ENCODE results near the gene PHYKPL. TPM values are rescaled to one million over a fixed set of nuclear protein-coding genes. Genes with fewer than 3 reads are reported as not detected.

Gene PHYKPL
- total RNA-seq, 2 donors from 2014 or later, result 43.4 to 135 TPM

DNA sequence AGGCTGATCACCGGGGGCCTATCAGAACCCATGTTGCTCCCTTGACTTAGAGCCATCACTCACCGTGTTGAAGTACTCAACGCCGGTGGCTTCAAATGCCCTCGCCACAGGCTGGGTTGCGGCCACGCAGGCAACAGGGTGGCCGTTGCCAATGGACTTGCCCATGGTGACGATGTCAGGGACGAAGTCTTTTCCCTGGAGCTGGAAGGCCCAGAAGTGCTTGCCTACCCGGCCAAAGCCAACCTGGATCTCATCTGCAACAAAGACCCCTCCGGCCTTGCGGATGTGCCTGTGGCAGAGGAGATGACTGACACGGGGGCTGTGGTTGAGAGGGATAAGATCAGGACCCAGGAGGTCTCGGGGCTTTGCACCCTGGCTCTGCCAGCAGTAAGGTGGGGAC lies 10.3 kb downstream of the PHYKPL start:
- peaks cover 0 to 1% of the 10 kb centered on the region in 2 donors for H3K36me3 ChIP-seq
- 92% methylated on average over 15 of the region's 15 CpGs for WGBS
- TF ChIP-seq POLR2A (IDR thresholded peaks at IDR 0.05), result no peak
- TF ChIP-seq, protein P1, sequence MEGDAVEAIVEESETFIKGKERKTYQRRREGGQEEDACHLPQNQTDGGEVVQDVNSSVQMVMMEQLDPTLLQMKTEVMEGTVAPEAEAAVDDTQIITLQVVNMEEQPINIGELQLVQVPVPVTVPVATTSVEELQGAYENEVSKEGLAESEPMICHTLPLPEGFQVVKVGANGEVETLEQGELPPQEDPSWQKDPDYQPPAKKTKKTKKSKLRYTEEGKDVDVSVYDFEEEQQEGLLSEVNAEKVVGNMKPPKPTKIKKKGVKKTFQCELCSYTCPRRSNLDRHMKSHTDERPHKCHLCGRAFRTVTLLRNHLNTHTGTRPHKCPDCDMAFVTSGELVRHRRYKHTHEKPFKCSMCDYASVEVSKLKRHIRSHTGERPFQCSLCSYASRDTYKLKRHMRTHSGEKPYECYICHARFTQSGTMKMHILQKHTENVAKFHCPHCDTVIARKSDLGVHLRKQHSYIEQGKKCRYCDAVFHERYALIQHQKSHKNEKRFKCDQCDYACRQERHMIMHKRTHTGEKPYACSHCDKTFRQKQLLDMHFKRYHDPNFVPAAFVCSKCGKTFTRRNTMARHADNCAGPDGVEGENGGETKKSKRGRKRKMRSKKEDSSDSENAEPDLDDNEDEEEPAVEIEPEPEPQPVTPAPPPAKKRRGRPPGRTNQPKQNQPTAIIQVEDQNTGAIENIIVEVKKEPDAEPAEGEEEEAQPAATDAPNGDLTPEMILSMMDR (IDR thresholded peaks at IDR 0.05), result no peak
- no peak for TF ChIP-seq POLR2AphosphoS5 (IDR thresholded peaks at IDR 0.05)
- no peaks in the 10 kb centered on the region for H3K9me3 ChIP-seq
- no peak overlapping the region for H3K4me3 ChIP-seq
- H3K27ac ChIP-seq, result no peak overlapping the region
- no peaks in the 10 kb centered on the region for H3K27me3 ChIP-seq (replicated peaks; ENCODE audit: insufficient read depth)
- no peak for DNase-seq (ENCODE audit: low spot score)
- no peaks in the 10 kb centered on the region for H3K4me1 ChIP-seq (replicated peaks)
- intact Hi-C loops (cut with DNase I), result no loop called here

DNA sequence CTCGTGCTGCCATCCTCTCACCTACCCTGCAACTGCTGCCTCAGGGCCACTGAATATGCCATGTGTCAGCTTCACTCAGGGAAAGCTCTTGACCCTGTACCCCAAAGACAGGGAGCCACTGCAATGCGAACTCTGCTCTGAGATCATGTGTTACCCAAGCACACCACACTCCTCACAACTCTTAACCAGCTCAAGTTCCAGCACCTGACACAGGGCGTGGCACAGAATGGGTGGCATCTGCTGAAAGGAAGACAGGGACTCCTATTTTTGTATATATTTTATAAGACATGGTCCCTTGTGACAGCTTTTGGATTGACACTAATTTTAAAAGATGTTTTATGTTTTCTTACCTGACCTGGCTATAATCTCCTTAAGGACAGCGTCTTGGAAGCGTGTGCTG lies 10.7 kb downstream of the PHYKPL start:
- 95% methylated on average over 5 of the region's 5 CpGs for WGBS
- H3K36me3 ChIP-seq, result no peaks in the 10 kb centered on the region

DNA sequence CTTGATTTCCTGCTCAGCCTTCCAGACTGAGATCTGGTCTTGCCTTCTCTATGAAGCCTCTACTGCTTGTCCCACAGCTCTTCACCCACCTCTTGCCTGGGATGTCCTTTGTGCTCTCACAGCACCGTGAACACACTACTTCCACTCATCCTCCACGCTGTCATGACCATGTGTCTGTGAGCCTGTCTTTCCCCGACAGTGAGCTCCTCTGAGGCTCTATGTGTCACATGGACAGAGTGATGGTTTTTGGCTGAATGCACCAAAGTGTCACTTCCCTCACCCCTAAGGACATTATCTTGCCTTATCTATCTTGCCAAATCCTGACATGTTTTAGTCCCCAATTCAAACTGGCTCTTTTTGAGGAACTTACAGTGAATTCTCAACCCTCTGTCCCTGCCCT lies 11.3 kb downstream of the PHYKPL start:
- no peaks in the 10 kb centered on the region for H3K9me3 ChIP-seq
- H3K27ac ChIP-seq, result no peak overlapping the region
- H3K4me3 ChIP-seq, result no peak overlapping the region
- DNase-seq (ENCODE audit: low spot score), result no peak
- TF ChIP-seq POLR2AphosphoS5 (IDR thresholded peaks at IDR 0.05) (no peak), POLR2A (IDR thresholded peaks at IDR 0.05) (no peak)
- TF ChIP-seq, protein P1 (IDR thresholded peaks at IDR 0.05), result no peak
- H3K27me3 ChIP-seq (replicated peaks; ENCODE audit: insufficient read depth), result no peaks in the 10 kb centered on the region
- 82% methylated on average over 3 of the region's 3 CpGs for WGBS
- intact Hi-C loops (cut with DNase I), result no loop called here
- H3K4me1 ChIP-seq (replicated peaks), result no peaks in the 10 kb centered on the region
- no peaks in the 10 kb centered on the region for H3K36me3 ChIP-seq

More for the DNA sequence above, 10.7 kb downstream of the PHYKPL start:
- intact Hi-C loops (cut with DNase I), result no loop called here
- Histone ChIP-seq H3K27ac (no peak overlapping the region), H3K27me3 (replicated peaks; ENCODE audit: insufficient read depth) (no peaks in the 10 kb centered on the region), H3K9me3 (no peaks in the 10 kb centered on the region), H3K4me1 (replicated peaks) (no peaks in the 10 kb centered on the region), H3K4me3 (no peak overlapping the region)
- TF ChIP-seq, protein P1 (IDR thresholded peaks at IDR 0.05), result no peak
- TF ChIP-seq POLR2AphosphoS5 (IDR thresholded peaks at IDR 0.05) (no peak), POLR2A (IDR thresholded peaks at IDR 0.05) (no peak)
- no peak for DNase-seq (ENCODE audit: low spot score)

DNA sequence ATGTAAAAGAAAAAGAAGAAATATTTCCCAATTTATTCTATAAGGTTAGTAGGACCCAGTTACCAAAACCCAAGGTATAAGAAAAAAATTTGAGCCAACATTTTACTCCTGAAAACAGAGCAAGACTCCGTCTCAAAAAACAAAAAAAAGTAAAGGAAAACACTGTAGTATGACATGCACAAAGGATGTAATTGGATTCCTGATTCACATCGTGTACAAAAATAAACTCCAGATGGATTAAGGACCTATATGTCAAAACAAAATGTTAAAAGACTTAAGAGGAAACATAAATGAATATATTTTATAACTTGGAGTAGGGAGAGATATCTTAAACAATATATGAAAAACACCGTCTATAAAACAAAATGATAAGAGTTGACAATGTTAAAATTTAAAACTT lies 13.8 kb downstream of the PHYKPL start:
- 70% methylated on average over 3 of the region's 3 CpGs for WGBS
- TF ChIP-seq POLR2A (IDR thresholded peaks at IDR 0.05), result no peak
- no peak for TF ChIP-seq POLR2AphosphoS5 (IDR thresholded peaks at IDR 0.05)
- TF ChIP-seq, protein P1 (IDR thresholded peaks at IDR 0.05), result no peak

DNA sequence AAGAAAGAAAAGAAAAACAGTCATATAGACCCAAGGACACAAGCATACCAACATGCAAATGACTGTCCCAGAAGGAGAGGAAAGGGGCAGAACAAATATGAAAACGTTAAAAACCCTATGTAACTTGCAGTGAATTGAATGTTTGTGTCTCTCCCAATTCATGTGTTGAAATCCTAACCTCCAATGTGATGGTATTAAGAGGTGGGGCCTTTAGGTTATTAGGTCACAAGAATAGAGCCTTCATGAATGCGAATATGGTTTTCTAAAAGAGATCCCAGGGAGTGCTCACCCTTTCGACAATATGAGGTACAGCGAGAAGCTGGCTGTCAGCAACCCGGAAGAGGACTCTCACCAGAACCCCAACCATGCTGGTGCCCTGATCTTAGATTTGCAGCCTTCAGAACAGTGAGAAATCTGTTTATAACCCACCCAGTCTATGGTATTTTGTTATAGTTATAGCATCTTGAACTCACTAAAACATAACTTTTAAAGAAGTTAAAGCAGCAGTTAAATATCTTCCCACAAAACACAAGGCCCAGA lies 14.3 kb downstream of the PHYKPL start:
- H3K4me3 ChIP-seq, result no peak overlapping the region
- no peaks in the 10 kb centered on the region for H3K27me3 ChIP-seq (replicated peaks; ENCODE audit: insufficient read depth)
- no peak overlapping the region for H3K27ac ChIP-seq
- H3K36me3 ChIP-seq, result peaks cover 0 to 8% of the 10 kb centered on the region in 2 donors
- intact Hi-C loops (cut with DNase I), result no loop called here
- H3K9me3 ChIP-seq, result no peaks in the 10 kb centered on the region
- WGBS, result 78% methylated on average over 5 of the region's 5 CpGs
- no peak for DNase-seq (ENCODE audit: low spot score)
- no peak for TF ChIP-seq POLR2AphosphoS5 (IDR thresholded peaks at IDR 0.05)
- TF ChIP-seq, protein P1 (IDR thresholded peaks at IDR 0.05), result no peak
- TF ChIP-seq POLR2A (IDR thresholded peaks at IDR 0.05), result no peak
- H3K4me1 ChIP-seq (replicated peaks), result no peaks in the 10 kb centered on the region

More for the DNA sequence above, 13.8 kb downstream of the PHYKPL start:
- Histone ChIP-seq H3K27ac (no peak overlapping the region), H3K27me3 (replicated peaks; ENCODE audit: insufficient read depth) (no peaks in the 10 kb centered on the region), H3K4me3 (no peak overlapping the region), H3K4me1 (replicated peaks) (no peaks in the 10 kb centered on the region), H3K9me3 (no peaks in the 10 kb centered on the region), H3K36me3 (peaks cover 0 to 8% of the 10 kb centered on the region in 2 donors)
- intact Hi-C loops (cut with DNase I), result no loop called here
- DNase-seq (ENCODE audit: low spot score), result no peak

Data from prostate gland (tissue), 2 donors.